HG02938 (cell line): ENCODE measurements around the gene KRTAP10-10.
"Not testable (repeated sequence)": the region's sequence is repeated elsewhere in the genome, so short reads cannot be mapped to it uniquely, and the experiment has no call there.

ENCODE experiments used
- ATAC-seq: cut with Tn5 transposase; IDR thresholded peaks from one replicate; pipeline ENCODE4 v1.9.1; 2021; ENCODE audit warnings: mild to moderate bottlenecking, moderate library complexity; ENCODE audit not compliant: unreplicated experiment

Gene KRTAP10-10

GRCh38 chr21:44637018-44637850, at the start of gene KRTAP10-10:
TSS of gene KRTAP10-10 (plus strand) at chr21:44637356. CDS start at chr21:44637418, 62 bp downstream.
- ATAC-seq, result no peak

GRCh38 chr21:44589094-44589493, 48.1 kb upstream of the KRTAP10-10 start:
- no peak for ATAC-seq

- ATAC-seq, result no peak
These were observed 47.4 kb upstream of the KRTAP10-10 start for GRCh38 chr21:44589586-44590305.

GRCh38 chr21:44590311-44590721, 46.8 kb upstream of the KRTAP10-10 start:
- no peak for ATAC-seq

GRCh38 chr21:44590897-44591800, 46.0 kb upstream of the KRTAP10-10 start:
- not testable (repeated sequence) for ATAC-seq

- ATAC-seq, result not testable (repeated sequence)
These were observed 45.4 kb upstream of the KRTAP10-10 start for GRCh38 chr21:44591801-44592130.

GRCh38 chr21:44592446-44593311, 44.5 kb upstream of the KRTAP10-10 start, which contains the start of gene KRTAP10-6:
TSS of gene KRTAP10-6 (minus strand) at chr21:44592505. CDS start at chr21:44592484, 21 bp downstream.
- no peak for ATAC-seq

- ATAC-seq, result no peak
These were observed 43.4 kb upstream of the KRTAP10-10 start for GRCh38 chr21:44593598-44594405.

GRCh38 chr21:44594406-44594916, 42.7 kb upstream of the KRTAP10-10 start:
- no peak for ATAC-seq

- no peak for ATAC-seq
These were observed 41.6 kb upstream of the KRTAP10-10 start for GRCh38 chr21:44595524-44595923.

GRCh38 chr21:44596068-44596725, 41.0 kb upstream of the KRTAP10-10 start:
- ATAC-seq, result no peak

- ATAC-seq, result no peak
These were observed 39.1 kb upstream of the KRTAP10-10 start for GRCh38 chr21:44598061-44598460.

GRCh38 chr21:44599264-44600029, 37.7 kb upstream of the KRTAP10-10 start:
- no peak for ATAC-seq

GRCh38 chr21:44600118-44600978, 36.8 kb upstream of the KRTAP10-10 start, which contains the start of gene KRTAP10-7:
TSS of gene KRTAP10-7 (plus strand) at chr21:44600597. CDS start at chr21:44600622, 25 bp downstream.
- not testable (repeated sequence) for ATAC-seq

GRCh38 chr21:44601091-44601490, 36.1 kb upstream of the KRTAP10-10 start:
- ATAC-seq, result not testable (repeated sequence)

GRCh38 chr21:44601596-44602462, 35.3 kb upstream of the KRTAP10-10 start:
- ATAC-seq, result no peak
